ENCODE measurements around the gene PTPN11. TPM values are rescaled to one million over a fixed set of nuclear protein-coding genes. Genes with fewer than 3 reads are reported as not detected.
"Not testable (repeated sequence)": the region's sequence is repeated elsewhere in the genome, so short reads cannot be mapped to it uniquely, and the experiment has no call there.

Gene PTPN11
- total and polyA plus RNA-seq, 2 experiments from 2014 or later, result 40.9 to 55.8 TPM

GRCh38 chr12:112517730-112518364 lies 99.1 kb downstream of the PTPN11 start:
- no peak overlapping the region for H3K27ac ChIP-seq
- no peak for DNase-seq (ENCODE audit: low read depth in 1 of 2, low spot score in 1 of 2)
- no peaks in the 10 kb centered on the region for H3K9me3 ChIP-seq (ENCODE audit: low read depth)
- no peak overlapping the region for H3K4me3 ChIP-seq
- no peaks in the 10 kb centered on the region for H3K36me3 ChIP-seq
- no peaks in the 10 kb centered on the region for H3K4me1 ChIP-seq (ENCODE audit: low read depth)
- H3K27me3 ChIP-seq, result no peaks in the 10 kb centered on the region
- TF ChIP-seq CTCF (IDR thresholded peaks at IDR 0.05; ENCODE audit: low read depth, low read length), result no peak

GRCh38 chr12:112518365-112518735 lies 99.6 kb downstream of the PTPN11 start:
- no peak for TF ChIP-seq CTCF (IDR thresholded peaks at IDR 0.05; ENCODE audit: low read depth, low read length)
- Histone ChIP-seq H3K36me3 (no peaks in the 10 kb centered on the region), H3K9me3 (ENCODE audit: low read depth) (no peaks in the 10 kb centered on the region), H3K4me3 (no peak overlapping the region), H3K27me3 (no peaks in the 10 kb centered on the region), H3K27ac (no peak overlapping the region), H3K4me1 (ENCODE audit: low read depth) (no peaks in the 10 kb centered on the region)
- DNase-seq (ENCODE audit: low read depth in 1 of 2, low spot score in 1 of 2), result no peak

- not testable (repeated sequence) for DNase-seq (ENCODE audit: low read depth in 1 of 2, low spot score in 1 of 2); H3K36me3 ChIP-seq; H3K4me1 ChIP-seq (ENCODE audit: low read depth); H3K27me3 ChIP-seq; H3K9me3 ChIP-seq (ENCODE audit: low read depth); H3K4me3 ChIP-seq; H3K27ac ChIP-seq
These were observed 101.1 kb downstream of the PTPN11 start for GRCh38 chr12:112519841-112520340.

- no peak overlapping the region for H3K27ac ChIP-seq
- H3K9me3 ChIP-seq (ENCODE audit: low read depth), result no peaks in the 10 kb centered on the region
- no peaks in the 10 kb centered on the region for H3K4me1 ChIP-seq (ENCODE audit: low read depth)
- no peaks in the 10 kb centered on the region for H3K27me3 ChIP-seq
- no peak overlapping the region for H3K4me3 ChIP-seq
- no peaks in the 10 kb centered on the region for H3K36me3 ChIP-seq
- DNase-seq (ENCODE audit: low read depth in 1 of 2, low spot score in 1 of 2), result no peak
- no peak for TF ChIP-seq CTCF (IDR thresholded peaks at IDR 0.05; ENCODE audit: low read depth, low read length)
These were observed 105.1 kb downstream of the PTPN11 start for GRCh38 chr12:112523856-112524255.

GRCh38 chr12:112524269-112524668 lies 105.5 kb downstream of the PTPN11 start:
- Histone ChIP-seq H3K4me3 (no peak overlapping the region), H3K27ac (no peak overlapping the region), H3K4me1 (ENCODE audit: low read depth) (no peaks in the 10 kb centered on the region), H3K36me3 (no peaks in the 10 kb centered on the region), H3K27me3 (no peaks in the 10 kb centered on the region), H3K9me3 (ENCODE audit: low read depth) (no peaks in the 10 kb centered on the region)
- no peak for DNase-seq (ENCODE audit: low read depth in 1 of 2, low spot score in 1 of 2)
- TF ChIP-seq CTCF (IDR thresholded peaks at IDR 0.05; ENCODE audit: low read depth, low read length), result no peak

GRCh38 chr12:112524676-112525425 lies 106.1 kb downstream of the PTPN11 start:
- Histone ChIP-seq H3K9me3 (ENCODE audit: low read depth) (no peaks in the 10 kb centered on the region), H3K4me3 (no peak overlapping the region), H3K27me3 (no peaks in the 10 kb centered on the region), H3K36me3 (no peaks in the 10 kb centered on the region), H3K4me1 (ENCODE audit: low read depth) (no peaks in the 10 kb centered on the region), H3K27ac (no peak overlapping the region)
- peak in 1 of 2 donors; percentile 48 for DNase-seq (ENCODE audit: low read depth in 1 of 2, low spot score in 1 of 2)
- peak; percentile 17 for TF ChIP-seq CTCF (IDR thresholded peaks at IDR 0.05; ENCODE audit: low read depth, low read length)
